SU-DHL-6 (cell line): ENCODE data around the gene TIFAB.

Source experiments
- CTCF ChIP-seq: fragments of 200-600 bp; sonication (generic); IDR thresholded peaks from one replicate; pipeline ENCODE4 v1.5.1; 2017; ENCODE audit warnings: antibody characterized with exemption, mild to moderate bottlenecking, low read length, moderate library complexity; ENCODE audit not compliant: insufficient read depth, poor library complexity, severe bottlenecking
- EZH2phosphoT487 ChIP-seq: fragments of 200-600 bp; sonication (generic), shearing (Covaris generic); conservative IDR thresholded peaks from 2 replicates; pipeline ENCODE4 v1.6.1; 2018; ENCODE audit warnings: mild to moderate bottlenecking, antibody characterized with exemption, low read length, moderate library complexity, mixed read lengths

- TF ChIP-seq CTCF (no peak), EZH2phosphoT487 (no peak)
Observed at GRCh38 chr5:135489466-135490244, 37.5 kb upstream of the TIFAB start.
